Thymus (tissue), 11 donors: ENCODE results near the gene OCA2. TPM values are rescaled to one million over a fixed set of nuclear protein-coding genes. Genes with fewer than 3 reads are reported as not detected.
A peak's percentile ranks its signal among the peaks of the same experiment; 100 is the strongest.

ENCODE experiments used
- DNase-seq, 9 donors: peaks; one replicate each; pipeline ENCODE4 v3.0.0-alpha.2; 2013; ENCODE audit warnings: low spot score in 9 of 9, low read depth in 6 of 9, missing footprints in 1 of 9
- H3K27ac ChIP-seq, 2 donors: one replicate each; pipeline ENCODE4 v1.5.1; 2013; ENCODE audit warnings: control low read depth in 1 of 2, low read depth in 1 of 2, low read length in 1 of 2, mild to moderate bottlenecking in 1 of 2, moderate library complexity in 1 of 2
- H3K27me3 ChIP-seq, 2 donors: one replicate each; pipeline ENCODE4 v1.5.1; 2013; ENCODE audit warnings: low read length in 1 of 2; ENCODE audit not compliant: control insufficient read depth in 2 of 2, insufficient read depth in 1 of 2
- H3K36me3 ChIP-seq, 2 donors: one replicate each; pipeline ENCODE4 v1.5.1; 2013; ENCODE audit warnings: low read length in 1 of 2, mild to moderate bottlenecking in 1 of 2, moderate library complexity in 1 of 2; ENCODE audit not compliant: control insufficient read depth in 2 of 2, insufficient read depth in 2 of 2
- H3K4me1 ChIP-seq, 2 donors: one replicate each; pipeline ENCODE4 v1.5.1; 2013; ENCODE audit warnings: low read length in 2 of 2; ENCODE audit not compliant: control insufficient read depth in 2 of 2, insufficient read depth in 2 of 2
- H3K4me3 ChIP-seq, 2 donors: one replicate each; pipeline ENCODE4 v1.5.1; 2013; ENCODE audit warnings: low read length in 2 of 2, control low read depth in 1 of 2, mild to moderate bottlenecking in 1 of 2
- H3K9me3 ChIP-seq, 2 donors: one replicate each; pipeline ENCODE4 v1.5.1; 2013; ENCODE audit warnings: low read length in 1 of 2, mild to moderate bottlenecking in 1 of 2; ENCODE audit not compliant: control insufficient read depth in 2 of 2, insufficient read depth in 1 of 2
- WGBS: extraction: QIAGEN DNeasy Blood & Tissue Kit; methylation state at CpG from one replicate; pipeline ENCODE4 v1.1.7; 2013; 5-methylcytosine and 5-hydroxymethylcytosine counted together
- polyA plus RNA-seq: library from polyadenylated mRNA; stranded (reverse); fragments of 200-250 nt; gene quantifications from one replicate; pipeline ENCODE4 v1.2.3, GENCODE V29; 2013
- total RNA-seq: library from RNA; stranded (reverse); fragments of 120-200 nt; gene quantifications from one replicate; pipeline ENCODE4 v1.2.4, GENCODE V29; 2013
- donor health status: healthy.

Gene OCA2
- total and polyA plus RNA-seq, 2 donors = 0.99 to 1.2 TPM

DNA sequence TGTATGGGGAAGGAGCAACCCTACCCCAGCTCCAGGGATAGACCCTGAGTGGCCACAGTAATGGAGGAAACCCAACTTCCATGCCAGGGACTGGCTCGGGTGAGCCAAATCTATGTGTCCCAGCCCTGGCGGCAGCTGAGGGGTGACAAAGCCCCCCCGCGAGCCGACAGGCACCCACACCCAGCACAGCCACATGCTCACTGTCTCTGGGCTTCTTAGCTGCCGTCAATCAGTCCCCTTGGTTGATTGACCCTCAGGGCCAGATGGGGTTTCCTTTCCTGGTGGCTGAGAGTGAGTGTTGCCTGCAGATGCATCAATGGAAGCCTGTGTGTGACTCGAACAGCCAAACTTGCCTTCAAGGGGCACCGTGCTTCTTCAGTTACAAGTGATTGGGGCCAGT lies 2.1 kb upstream of the OCA2 start:
- no peak for DNase-seq
- H3K27me3 ChIP-seq = peaks cover 49 to 81% of the 10 kb centered on the region in 2 donors
- H3K36me3 ChIP-seq = no peaks in the 10 kb centered on the region
- peaks cover 0 to 2% of the 10 kb centered on the region in 2 donors for H3K9me3 ChIP-seq
- H3K4me1 ChIP-seq = peaks cover 13 to 17% of the 10 kb centered on the region in 2 donors
- H3K4me3 ChIP-seq = no peak overlapping the region
- H3K27ac ChIP-seq = no peak overlapping the region
- WGBS = 80% methylated on average over 8 of the region's 8 CpGs

DNA sequence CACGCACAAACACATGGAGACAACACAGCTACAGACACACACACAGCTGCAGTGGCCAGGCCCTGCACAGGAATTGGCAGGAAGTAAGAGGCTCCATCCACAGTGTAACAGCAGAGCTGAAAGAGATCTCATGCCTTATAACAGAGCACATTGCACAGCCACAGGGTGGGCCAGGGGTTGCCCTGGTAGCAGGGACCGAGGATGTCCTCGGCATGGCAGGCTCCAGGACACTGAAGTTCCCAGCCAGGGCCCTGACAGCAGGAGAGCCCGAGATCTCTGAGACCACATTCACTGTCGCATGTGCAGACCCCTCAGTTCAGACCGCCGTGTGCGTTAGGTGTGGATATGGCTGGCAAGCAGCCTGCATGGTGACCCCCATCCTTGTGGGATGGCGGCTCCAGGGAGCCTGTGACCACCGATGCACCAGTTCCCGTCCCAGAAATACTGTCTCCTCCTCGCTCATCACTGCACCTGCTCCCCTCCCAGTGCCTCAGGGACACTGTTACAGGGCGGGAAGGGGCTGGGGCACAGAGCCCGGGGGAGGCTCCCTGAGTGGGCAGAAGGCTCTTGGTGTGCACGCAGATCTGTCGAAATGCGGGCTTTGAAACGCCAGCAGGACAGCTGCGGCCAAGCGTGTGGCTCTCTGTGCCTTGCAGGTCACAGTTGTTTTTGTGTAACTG lies 1.5 kb upstream of the OCA2 start:
- DNase-seq = no peak
- Histone ChIP-seq H3K9me3 (peaks cover 2 to 3% of the 10 kb centered on the region in 2 donors), H3K36me3 (no peaks in the 10 kb centered on the region), H3K27ac (no peak overlapping the region), H3K4me3 (no peak overlapping the region), H3K4me1 (peaks cover 16 to 21% of the 10 kb centered on the region in 2 donors), H3K27me3 (peaks cover 51 to 81% of the 10 kb centered on the region in 2 donors)
- WGBS = 95% methylated on average over 20 of the region's 20 CpGs

DNA sequence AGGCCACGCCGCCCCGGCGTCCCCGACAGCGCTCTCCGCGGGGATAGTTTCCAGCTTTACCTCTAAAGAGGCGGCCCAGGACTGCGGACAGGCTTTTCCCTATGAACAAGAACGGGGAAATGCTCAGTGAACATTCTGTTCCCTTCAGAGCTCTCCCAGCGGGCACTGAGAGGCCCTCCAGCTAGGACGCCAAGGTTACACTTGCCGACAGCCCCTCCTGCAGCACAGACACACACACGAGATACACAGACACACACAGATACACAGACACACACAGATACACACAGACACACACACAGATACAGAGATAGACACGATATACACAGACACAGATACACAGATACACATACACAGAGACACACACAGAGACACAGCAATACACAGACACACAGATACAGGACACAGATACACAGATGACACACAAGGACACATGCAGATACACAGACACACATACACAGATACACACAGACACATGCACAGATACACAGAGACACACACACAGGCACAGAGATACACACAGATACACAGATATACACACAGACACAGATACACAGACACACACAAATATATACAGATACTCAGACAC lies 533 bp upstream of the OCA2 start:
- Histone ChIP-seq H3K27me3 (peaks cover 61 to 86% of the 10 kb centered on the region in 2 donors), H3K9me3 (peaks cover 2 to 3% of the 10 kb centered on the region in 2 donors), H3K27ac (no peak overlapping the region), H3K36me3 (no peaks in the 10 kb centered on the region), H3K4me3 (peak overlapping the region in 1 of 2 donors; percentile 28), H3K4me1 (peaks cover 23 to 29% of the 10 kb centered on the region in 2 donors)
- no peak for DNase-seq
- WGBS = 13% methylated on average over 16 of the region's 16 CpGs

DNA sequence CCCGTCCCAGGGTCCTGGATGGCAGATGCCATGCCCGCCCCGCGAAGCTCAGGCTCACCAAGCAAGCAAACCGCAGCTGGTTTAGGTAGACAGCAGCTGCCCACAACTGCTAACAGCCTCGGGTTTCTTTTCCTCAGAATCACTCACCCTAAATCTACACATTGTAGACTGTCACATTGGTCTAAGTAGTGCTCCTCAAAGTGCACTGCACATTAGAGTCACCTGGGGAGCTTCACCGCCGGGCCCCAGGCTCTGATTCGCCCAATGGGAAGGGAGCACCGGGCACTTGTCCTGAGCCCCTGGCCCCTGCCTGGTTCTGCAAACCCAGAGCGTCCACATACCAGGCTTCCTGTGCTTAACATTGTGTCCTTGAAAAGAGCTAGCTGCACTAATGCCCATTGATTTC lies 752 bp downstream of the OCA2 start:
- peaks cover 2 to 3% of the 10 kb centered on the region in 2 donors for H3K9me3 ChIP-seq
- H3K36me3 ChIP-seq = no peaks in the 10 kb centered on the region
- H3K27me3 ChIP-seq = peaks cover 72 to 89% of the 10 kb centered on the region in 2 donors
- 49% methylated on average over 11 of the region's 11 CpGs for WGBS
- H3K4me1 ChIP-seq = peaks cover 24 to 29% of the 10 kb centered on the region in 2 donors
- no peak overlapping the region for H3K4me3 ChIP-seq
- no peak for DNase-seq
- H3K27ac ChIP-seq = no peak overlapping the region

DNA sequence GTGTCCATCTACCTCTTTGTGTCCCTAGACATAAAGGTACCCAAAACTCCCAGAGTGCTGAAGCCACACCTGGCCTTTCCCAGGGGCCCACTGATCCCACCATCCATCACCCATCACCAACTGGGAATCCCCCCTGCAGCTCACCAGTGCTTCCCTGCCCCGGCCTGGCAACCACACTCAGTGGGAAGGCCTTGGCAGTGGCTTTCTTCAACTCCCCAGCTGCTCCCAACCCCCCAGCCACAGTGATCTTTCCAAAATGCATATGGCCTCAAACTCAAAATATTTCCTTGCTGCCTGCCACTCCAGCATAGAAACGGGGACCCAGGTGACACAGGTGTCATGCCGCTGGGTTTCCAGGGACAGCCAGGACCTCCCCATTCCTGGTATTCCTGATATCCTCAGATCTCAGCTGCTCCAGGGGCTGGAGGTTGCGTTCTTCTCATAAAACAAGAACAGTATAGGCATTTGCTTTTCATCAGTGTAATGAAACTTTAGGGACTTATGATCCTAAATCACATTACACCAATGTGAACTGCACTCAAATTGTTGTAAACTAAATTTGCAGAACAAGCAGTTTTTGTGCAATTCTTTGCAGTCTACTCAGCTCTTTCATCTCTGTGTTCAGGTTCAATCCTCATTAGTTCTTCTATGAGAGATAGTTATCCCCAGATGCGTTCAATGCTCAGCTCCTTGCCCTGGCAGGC lies 1.3 kb downstream of the OCA2 start:
- no peak for DNase-seq
- peaks cover 77 to 94% of the 10 kb centered on the region in 2 donors for H3K27me3 ChIP-seq
- H3K4me1 ChIP-seq = peaks cover 24 to 29% of the 10 kb centered on the region in 2 donors

DNA sequence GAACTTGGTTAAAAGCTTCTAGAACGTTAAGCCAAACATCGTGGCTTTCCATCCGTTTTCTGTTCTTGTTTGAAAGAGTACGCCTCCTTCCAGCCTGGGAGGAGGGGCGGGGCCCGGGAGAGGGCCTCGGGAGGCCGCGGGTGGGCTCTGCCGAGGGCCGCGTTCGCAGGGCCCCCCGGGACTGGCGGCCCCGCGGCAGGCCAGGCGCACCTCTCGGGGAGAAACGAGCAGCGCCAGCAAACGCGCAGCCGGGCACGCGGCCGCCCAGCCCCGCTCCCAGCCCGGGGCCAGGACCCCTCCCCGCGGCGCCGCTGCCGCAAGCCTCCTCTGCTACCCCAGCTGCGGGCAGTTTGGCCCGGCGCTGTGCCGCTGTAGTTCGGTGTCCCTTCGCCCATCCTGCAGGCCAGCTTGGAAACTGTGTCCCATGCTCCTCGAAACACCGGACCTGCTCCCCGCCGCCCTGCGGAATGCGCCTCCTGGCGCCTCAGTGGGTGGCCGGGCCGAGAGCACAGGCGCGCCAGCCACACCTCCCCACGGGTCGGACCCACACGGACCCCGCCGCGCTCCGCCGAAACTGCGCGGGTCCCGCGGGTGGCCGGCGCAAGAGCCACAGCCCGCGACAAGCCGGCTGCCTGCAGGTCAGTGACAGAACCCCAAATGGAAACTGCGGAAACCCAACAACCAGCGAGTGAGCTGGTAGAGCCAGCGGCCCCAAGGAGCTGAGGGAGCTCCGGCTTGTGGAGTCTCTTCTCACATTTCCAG lies 2.3 kb downstream of the OCA2 start:
- Histone ChIP-seq H3K36me3 (no peaks in the 10 kb centered on the region), H3K4me3 (peak overlapping the region; percentile 38 to 58), H3K9me3 (peaks cover 2 to 3% of the 10 kb centered on the region in 2 donors), H3K27me3 (peaks cover 84 to 89% of the 10 kb centered on the region in 2 donors), H3K27ac (no peak overlapping the region), H3K4me1 (peaks cover 24 to 29% of the 10 kb centered on the region in 2 donors)
- 2% methylated on average over 72 of the region's 72 CpGs for WGBS
- peak in 1 of 9 donors; percentile 39 for DNase-seq

More for the DNA sequence above, 1.3 kb downstream of the OCA2 start:
- no peak overlapping the region for H3K4me3 ChIP-seq
- H3K36me3 ChIP-seq = no peaks in the 10 kb centered on the region
- no peak overlapping the region for H3K27ac ChIP-seq
- 87% methylated on average over 5 of the region's 5 CpGs for WGBS
- peaks cover 2 to 3% of the 10 kb centered on the region in 2 donors for H3K9me3 ChIP-seq

DNA sequence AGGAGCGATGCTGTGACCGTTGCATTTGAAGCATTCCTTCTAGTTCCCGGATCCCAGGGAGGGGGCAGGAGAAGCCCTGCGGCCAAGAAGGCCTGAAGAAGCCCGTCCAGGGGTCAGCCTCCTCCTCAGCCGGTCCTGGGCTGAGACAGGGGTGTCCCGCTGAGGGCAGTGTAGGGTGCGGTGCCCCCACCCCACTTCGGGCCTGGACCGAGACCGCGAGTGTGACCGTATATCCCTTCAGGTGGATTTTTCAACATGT lies 2.8 kb downstream of the OCA2 start:
- WGBS = under 1% methylated on average over 13 of the region's 13 CpGs
- DNase-seq = no peak
- H3K27ac ChIP-seq = no peak overlapping the region
- H3K4me1 ChIP-seq = peaks cover 24 to 29% of the 10 kb centered on the region in 2 donors
- H3K36me3 ChIP-seq = no peaks in the 10 kb centered on the region
- peak overlapping the region; percentile 38 to 58 for H3K4me3 ChIP-seq
- peaks cover 2 to 3% of the 10 kb centered on the region in 2 donors for H3K9me3 ChIP-seq
- H3K27me3 ChIP-seq = peaks cover 84 to 89% of the 10 kb centered on the region in 2 donors

DNA sequence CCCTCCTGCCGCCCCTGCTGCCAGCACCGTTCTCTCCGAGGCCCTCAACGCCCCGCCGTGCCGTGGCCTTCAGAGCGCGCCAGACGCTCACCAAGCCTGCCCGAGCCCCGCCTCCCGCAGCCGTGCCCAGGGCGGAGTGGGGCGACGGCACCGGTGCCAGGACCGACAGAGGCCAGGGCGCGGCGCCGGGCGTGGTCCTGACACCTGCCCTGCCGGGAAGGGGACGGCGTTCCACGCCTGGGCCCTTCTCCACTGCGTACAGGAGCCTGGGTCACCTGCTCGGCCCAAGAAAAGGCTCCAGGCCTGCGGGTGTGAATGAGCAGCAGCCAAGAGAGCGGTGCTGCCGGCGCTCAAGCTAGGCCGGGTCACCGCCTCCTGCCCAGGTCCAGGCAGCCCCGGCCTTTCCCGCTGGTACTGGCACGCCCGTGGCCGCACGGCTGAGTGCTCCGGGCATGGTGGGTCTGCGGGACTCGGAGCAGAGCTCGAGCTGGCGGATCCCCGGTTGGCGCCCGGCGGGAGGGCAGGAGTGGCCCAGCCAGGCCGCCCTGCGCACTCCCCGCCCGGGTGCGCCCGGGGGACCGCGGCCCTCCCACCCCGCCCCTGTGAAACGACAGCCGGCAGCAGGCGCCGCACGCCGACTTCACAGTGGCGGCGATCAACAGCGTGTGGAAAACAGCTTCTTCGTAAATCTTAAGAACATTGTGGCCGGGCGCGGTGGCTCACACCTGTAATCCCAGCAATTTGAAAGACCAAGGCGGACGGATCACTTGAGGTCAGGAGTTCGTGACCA lies 4.2 kb downstream of the OCA2 start:
- peaks cover 24 to 29% of the 10 kb centered on the region in 2 donors for H3K4me1 ChIP-seq
- peak in 1 of 9 donors; percentile 37 for DNase-seq

More for the DNA sequence above, 4.2 kb downstream of the OCA2 start:
- 2% methylated on average over 76 of the region's 76 CpGs for WGBS
- Histone ChIP-seq H3K9me3 (peaks cover 2 to 3% of the 10 kb centered on the region in 2 donors), H3K27me3 (peaks cover 75% of the 10 kb centered on the region in 2 donors), H3K27ac (no peak overlapping the region), H3K36me3 (no peaks in the 10 kb centered on the region), H3K4me3 (peak overlapping the region in 1 of 2 donors; percentile 58)
